Measurements from ENCODE around the gene MCU. TPM values are rescaled to one million over a fixed set of nuclear protein-coding genes. Genes with fewer than 3 reads are reported as not detected.

The MCU gene
- total and polyA plus RNA-seq, 2 of the 4 experiments (the other 2 are of a cell fraction): 36.2 to 36.7 TPM

DNA sequence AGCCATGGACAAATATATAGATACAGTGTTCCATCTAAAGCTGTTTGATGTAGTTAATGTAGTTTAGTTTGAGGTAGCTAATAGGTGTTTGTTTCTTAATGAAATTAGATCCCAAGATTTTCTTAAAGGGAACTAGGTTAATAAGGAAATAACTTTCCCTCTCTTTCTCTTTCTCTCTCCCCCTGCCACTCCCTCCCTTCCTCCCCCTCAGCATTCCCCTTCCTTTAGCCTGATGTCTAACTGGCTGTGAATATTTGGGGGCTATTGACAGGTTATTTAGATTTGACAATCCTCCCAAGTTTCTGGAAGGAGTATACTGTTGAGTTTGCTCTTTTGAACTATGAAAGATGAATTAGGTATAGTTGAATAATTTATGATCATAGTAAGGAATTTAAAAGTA is 136.4 kb downstream of the MCU start:
- DNase-seq (no peak), ATAC-seq (ENCODE audit: low read depth) (no peak)
- Histone ChIP-seq H3K56ac (ENCODE audit: extremely low read depth, insufficient read depth, low read length) (no peak overlapping the region), H3K36me3 (ENCODE audit: control insufficient read depth, insufficient read depth, low read length) (no peaks in the 10 kb centered on the region), H2BK15ac (ENCODE audit: low read depth, low read length) (no peak overlapping the region), H3K23ac (ENCODE audit: low read depth, low read length) (peak overlapping the region; percentile 55; the same call in 1 of the 2 replicates), H2BK20ac (ENCODE audit: low read depth, low read length) (no peak overlapping the region), H4K20me1 (ENCODE audit: insufficient read depth, low read length) (peaks cover 4% of the 10 kb centered on the region; the same call in 1 of the 2 replicates), H2AK5ac (ENCODE audit: low read depth, low read length) (no peak overlapping the region), H3K4me1 (ENCODE audit: control insufficient read depth, insufficient read depth, low read length) (no peaks in the 10 kb centered on the region), H3K4me3 (ENCODE audit: insufficient read depth, low read depth, low read length) (no peak overlapping the region), H2AK9ac (replicated peaks; ENCODE audit: low read depth, low read length, poor library complexity) (no peak overlapping the region), H2AFZ (replicated peaks; ENCODE audit: low read length, poor library complexity) (no peak overlapping the region), H3K18ac (ENCODE audit: low read depth, low read length) (no peak overlapping the region), H3K27ac (ENCODE audit: insufficient read depth, low read length) (no peak overlapping the region), H3K79me1 (ENCODE audit: low read depth in 1 of 2, low read length in 2 of 2) (peaks cover 20 to 45% of the 10 kb centered on the region in 2 experiments), H3K14ac (replicated peaks; ENCODE audit: low read depth, low read length) (no peak overlapping the region), H3K9me1 (ENCODE audit: insufficient read depth, low read length) (no peaks in the 10 kb centered on the region), H4K5ac (ENCODE audit: low read depth, low read length) (no peak overlapping the region), H4K8ac (ENCODE audit: low read depth in 2 of 2, low read length in 2 of 2) (no peak overlapping the region), H3K9ac (ENCODE audit: low read depth, low read length) (no peak overlapping the region), H3K4me2 (ENCODE audit: low read depth, low read length) (no peak overlapping the region), H3K4ac (ENCODE audit: low read depth, low read length) (no peak overlapping the region), H2BK5ac (ENCODE audit: low read depth, low read length, poor library complexity, severe bottlenecking) (no peak overlapping the region), H4K91ac (ENCODE audit: insufficient read depth, low read depth, low read length) (no peak overlapping the region), H3K9me3 (ENCODE audit: control insufficient read depth, insufficient read depth, low read length) (no peaks in the 10 kb centered on the region), H3K27me3 (ENCODE audit: control insufficient read depth, insufficient read depth, low read length) (no peaks in the 10 kb centered on the region), H2BK120ac (ENCODE audit: low read depth, low read length) (no peak overlapping the region)
- in situ Hi-C loops (cut with MboI; ENCODE audit: low sequenced_read_pairs) (no loop called here), intact Hi-C loops (cut with micrococcal nuclease) (no loop called here), dilution Hi-C loops (cut with HindIII; ENCODE audit: low sequenced_read_pairs, unreplicated experiment) (no loop called here)
- CTCF ChIA-PET: interaction anchor here (0.5 kb wide), 1 partner anchor 99 kb away, joined by 4 read pairs; no protein-coding TSS in a partner anchor
- TF ChIP-seq NFE2L2 (IDR thresholded peaks at IDR 0.05; ENCODE audit: low read depth, low read length) (no peak), MAZ (IDR thresholded peaks at IDR 0.05; ENCODE audit: borderline replicate concordance, low read depth, low read length) (no peak), BHLHE40 (IDR thresholded peaks at IDR 0.05; ENCODE audit: low read depth, low read length) (no peak), MXI1 (IDR thresholded peaks at IDR 0.05; ENCODE audit: borderline replicate concordance, low read depth, low read length) (no peak), CHD1 (IDR thresholded peaks at IDR 0.05; ENCODE audit: low read depth, low read length) (no peak), CEBPB (IDR thresholded peaks at IDR 0.05; ENCODE audit: low read depth, low read length) (no peak), FOS (IDR thresholded peaks at IDR 0.05; ENCODE audit: low read depth, low read length) (no peak), RFX5 (IDR thresholded peaks at IDR 0.05; ENCODE audit: low read depth, low read length) (no peak), RAD21 (IDR thresholded peaks at IDR 0.05; ENCODE audit: low read length) (no peak), RCOR1 (IDR thresholded peaks at IDR 0.05; ENCODE audit: insufficient replicate concordance, low read length) (no peak), MAFK (IDR thresholded peaks at IDR 0.05; ENCODE audit: low read depth, low read length) (no peak), SMC3 (IDR thresholded peaks at IDR 0.05; ENCODE audit: low read depth, low read length) (no peak), POLR2A (IDR thresholded peaks at IDR 0.05; ENCODE audit: low read depth, low read length) (no peak)
- TF ChIP-seq, protein P1, sequence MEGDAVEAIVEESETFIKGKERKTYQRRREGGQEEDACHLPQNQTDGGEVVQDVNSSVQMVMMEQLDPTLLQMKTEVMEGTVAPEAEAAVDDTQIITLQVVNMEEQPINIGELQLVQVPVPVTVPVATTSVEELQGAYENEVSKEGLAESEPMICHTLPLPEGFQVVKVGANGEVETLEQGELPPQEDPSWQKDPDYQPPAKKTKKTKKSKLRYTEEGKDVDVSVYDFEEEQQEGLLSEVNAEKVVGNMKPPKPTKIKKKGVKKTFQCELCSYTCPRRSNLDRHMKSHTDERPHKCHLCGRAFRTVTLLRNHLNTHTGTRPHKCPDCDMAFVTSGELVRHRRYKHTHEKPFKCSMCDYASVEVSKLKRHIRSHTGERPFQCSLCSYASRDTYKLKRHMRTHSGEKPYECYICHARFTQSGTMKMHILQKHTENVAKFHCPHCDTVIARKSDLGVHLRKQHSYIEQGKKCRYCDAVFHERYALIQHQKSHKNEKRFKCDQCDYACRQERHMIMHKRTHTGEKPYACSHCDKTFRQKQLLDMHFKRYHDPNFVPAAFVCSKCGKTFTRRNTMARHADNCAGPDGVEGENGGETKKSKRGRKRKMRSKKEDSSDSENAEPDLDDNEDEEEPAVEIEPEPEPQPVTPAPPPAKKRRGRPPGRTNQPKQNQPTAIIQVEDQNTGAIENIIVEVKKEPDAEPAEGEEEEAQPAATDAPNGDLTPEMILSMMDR (conservative IDR thresholded peaks at IDR 0.05; ENCODE audit: low read depth, low read length): no peak
- TF ChIP-seq, protein P2, sequence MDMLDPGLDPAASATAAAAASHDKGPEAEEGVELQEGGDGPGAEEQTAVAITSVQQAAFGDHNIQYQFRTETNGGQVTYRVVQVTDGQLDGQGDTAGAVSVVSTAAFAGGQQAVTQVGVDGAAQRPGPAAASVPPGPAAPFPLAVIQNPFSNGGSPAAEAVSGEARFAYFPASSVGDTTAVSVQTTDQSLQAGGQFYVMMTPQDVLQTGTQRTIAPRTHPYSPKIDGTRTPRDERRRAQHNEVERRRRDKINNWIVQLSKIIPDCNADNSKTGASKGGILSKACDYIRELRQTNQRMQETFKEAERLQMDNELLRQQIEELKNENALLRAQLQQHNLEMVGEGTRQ (IDR thresholded peaks at IDR 0.05; ENCODE audit: low read depth, low read length): no peak
- TF ChIP-seq, protein P3, sequence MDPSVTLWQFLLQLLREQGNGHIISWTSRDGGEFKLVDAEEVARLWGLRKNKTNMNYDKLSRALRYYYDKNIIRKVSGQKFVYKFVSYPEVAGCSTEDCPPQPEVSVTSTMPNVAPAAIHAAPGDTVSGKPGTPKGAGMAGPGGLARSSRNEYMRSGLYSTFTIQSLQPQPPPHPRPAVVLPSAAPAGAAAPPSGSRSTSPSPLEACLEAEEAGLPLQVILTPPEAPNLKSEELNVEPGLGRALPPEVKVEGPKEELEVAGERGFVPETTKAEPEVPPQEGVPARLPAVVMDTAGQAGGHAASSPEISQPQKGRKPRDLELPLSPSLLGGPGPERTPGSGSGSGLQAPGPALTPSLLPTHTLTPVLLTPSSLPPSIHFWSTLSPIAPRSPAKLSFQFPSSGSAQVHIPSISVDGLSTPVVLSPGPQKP (IDR thresholded peaks at IDR 0.05; ENCODE audit: borderline replicate concordance, low read depth, low read length): no peak
- BruUV-seq (replicated peaks): no TSS peak
- POLR2A ChIA-PET (ENCODE audit: unreplicated experiment): interaction anchor here (0.6 kb wide), 1 partner anchor 86 kb away, joined by 3 read pairs; no protein-coding TSS in a partner anchor

Data from IMR-90 (cell line).